GM18505 (cell line): Measurements from ENCODE around the gene C1orf174.

Experiments
- ATAC-seq: cut with Tn5 transposase; IDR thresholded peaks from one replicate; pipeline ENCODE4 v1.9.1; 2021; ENCODE audit not compliant: unreplicated experiment
- POLR2A ChIP-seq: IDR thresholded peaks from 4 replicates; pipeline ENCODE4 v1.6.1; 2011; ENCODE audit warnings: borderline replicate concordance; ENCODE audit not compliant: insufficient read depth, insufficient read length; ENCODE audit errors: extremely low read depth

The C1orf174 gene

DNA sequence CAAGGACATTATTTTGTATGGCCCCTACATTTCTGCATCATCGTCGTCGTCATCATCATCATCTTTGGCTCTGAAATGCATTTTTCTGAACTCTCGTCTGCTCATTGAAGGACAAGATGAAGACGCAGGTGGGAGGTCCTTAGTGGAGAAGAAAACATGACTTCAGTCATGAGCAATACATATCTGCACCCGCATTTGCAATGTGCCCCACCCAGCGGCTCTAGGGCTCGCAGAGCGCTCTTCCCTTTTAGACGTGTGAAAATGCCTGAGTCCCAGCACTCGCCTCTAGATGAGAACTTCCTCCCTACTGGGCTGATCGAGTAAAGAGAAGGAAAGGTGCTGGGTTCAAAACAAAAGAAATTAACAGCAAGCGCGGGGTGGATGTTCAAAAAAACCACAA is 10.1 kb downstream of the C1orf174 start:
- no peak for TF ChIP-seq POLR2A
- ATAC-seq = no peak

DNA sequence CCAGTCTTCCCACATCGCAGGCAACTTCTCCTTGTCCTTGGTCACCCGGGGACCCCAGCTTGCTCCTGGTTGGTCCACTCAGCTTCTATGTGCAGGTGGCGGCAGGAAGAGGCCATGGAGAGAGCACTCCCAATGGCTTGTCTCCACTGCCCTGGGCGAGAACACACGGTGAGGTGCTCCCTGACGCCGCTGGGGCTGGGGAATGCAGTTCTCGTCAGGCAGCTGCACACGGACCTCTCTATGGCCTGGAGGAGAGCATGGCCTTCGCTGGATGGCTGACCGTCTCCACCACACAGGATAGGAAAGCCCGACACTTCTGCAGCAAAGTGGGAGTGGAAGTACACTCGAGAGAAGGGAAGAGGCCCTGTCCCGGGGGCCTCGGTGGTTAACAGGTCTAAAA is 11.8 kb downstream of the C1orf174 start:
- no peak for ATAC-seq
- no peak for TF ChIP-seq POLR2A

DNA sequence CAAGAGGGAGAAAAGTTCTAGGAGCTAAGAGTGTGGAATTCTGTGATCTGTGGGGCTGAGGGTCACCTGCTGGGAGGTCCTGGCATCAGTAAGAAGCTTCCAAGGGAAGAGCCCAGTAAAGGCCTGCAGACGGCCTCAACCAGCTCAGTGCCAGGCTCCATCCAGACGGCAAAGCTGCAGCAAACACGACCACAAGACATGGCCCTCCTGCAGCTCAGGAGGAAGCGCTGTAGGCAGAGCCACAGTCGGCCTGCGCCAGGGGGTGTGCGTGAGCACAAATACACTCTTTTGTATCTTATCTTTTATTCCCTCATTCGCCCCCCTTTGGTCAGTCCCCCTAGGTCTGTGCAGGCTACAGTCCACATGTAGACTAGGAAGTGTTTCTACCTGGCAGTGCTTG is 13.4 kb downstream of the C1orf174 start:
- ATAC-seq = no peak
- no peak for TF ChIP-seq POLR2A

DNA sequence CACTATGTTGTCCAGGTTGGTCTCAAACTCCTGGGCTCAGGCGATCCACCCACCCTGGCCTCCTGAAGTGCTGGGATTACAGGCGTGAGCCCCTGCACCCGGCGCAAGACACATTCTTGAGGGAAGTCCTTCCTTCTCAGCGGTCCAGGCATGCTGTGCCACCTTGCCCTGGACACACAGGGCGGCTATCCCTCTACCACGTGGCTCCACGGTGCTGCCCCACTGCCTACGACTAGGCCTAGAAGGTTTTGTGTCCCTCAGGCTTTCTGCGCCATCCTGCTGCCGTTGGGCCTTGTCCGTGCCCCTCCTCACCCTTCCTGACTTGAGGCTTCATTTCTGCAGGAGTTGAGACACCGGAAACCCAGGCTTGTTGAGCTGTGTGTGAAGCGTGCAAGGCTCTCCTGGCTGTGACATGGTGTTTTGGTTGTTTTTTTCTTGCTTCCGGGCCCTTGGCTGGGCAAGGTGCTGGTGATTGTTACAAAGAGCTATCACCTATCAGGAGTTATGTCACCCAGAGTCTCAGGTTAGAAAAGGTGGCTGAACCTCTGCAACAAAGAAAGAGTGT is 13.9 kb downstream of the C1orf174 start:
- TF ChIP-seq POLR2A = no peak
- no peak for ATAC-seq

DNA sequence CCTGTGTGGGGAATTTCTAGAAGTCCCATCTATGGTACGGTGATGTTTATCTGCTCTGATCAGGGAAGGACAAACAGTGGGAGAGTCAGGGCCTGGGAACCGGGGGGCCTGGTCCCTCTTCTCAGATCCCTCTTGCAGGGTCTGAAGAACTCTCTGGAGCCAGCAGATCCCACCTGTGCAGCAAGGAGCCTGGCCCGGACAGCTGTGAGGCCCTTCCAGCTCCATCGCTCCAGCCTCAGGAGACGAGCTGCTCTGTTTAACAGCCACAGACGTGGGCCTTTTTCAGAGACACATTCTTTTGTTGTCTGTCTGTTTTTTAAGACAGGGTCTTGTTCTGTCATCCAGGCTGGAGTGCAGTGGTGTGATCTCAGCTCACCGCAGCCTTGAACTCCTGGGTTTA is 14.5 kb downstream of the C1orf174 start:
- TF ChIP-seq POLR2A = no peak
- ATAC-seq = no peak

DNA sequence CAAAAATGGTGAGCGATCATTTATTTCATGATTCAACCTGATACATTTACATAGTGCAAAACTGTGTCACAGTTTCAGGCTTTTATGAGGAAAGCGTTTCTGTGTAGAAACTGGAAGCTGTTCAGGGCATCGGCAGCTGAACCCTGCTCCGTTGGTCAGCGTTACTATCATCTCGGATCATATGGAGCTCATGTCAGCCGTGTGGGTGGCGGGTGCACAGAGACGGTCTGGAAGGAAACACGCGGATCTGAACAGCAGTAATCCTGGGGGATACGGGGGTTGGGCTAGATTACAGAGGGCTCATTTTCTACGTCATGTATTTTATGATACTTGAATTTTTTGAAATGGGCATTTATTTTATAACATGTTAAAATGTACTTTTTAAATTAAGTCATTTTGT is 15.1 kb downstream of the C1orf174 start:
- no peak for ATAC-seq
- no peak for TF ChIP-seq POLR2A

DNA sequence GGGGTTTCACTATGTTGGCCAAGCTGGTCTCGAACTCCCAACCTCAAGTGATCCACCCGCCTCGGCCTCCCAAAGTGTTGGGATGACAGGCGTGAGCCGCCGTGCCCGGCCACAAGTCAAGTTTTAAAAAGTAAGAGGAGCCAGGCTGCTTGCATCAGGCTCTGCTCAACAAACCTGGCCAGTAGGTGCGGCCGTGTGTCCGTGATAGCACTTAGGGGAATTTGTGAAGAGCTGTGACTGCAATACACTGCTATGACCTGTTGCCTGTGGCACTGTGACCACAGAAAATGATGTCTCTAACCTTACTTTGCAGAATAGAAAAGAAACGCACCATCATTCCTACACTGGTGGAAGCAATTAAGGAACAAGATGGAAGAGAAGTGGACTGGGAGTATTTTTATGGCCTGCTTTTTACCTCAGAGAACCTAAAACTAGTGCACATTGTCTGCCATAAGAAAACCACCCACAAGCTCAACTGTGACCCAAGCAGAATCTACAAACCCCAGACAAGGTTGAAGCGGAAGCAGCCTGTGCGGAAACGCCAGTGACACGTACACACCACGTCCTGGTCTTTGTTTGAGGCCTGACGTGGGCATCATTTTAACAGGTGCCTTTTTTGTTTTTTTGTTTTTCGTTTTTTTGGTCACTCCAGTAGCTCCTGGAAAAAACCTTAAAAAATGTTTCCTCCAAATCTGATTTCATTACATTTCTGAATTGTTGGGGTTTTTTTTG is 16.7 kb downstream of the C1orf174 start:
- ATAC-seq = no peak

DNA sequence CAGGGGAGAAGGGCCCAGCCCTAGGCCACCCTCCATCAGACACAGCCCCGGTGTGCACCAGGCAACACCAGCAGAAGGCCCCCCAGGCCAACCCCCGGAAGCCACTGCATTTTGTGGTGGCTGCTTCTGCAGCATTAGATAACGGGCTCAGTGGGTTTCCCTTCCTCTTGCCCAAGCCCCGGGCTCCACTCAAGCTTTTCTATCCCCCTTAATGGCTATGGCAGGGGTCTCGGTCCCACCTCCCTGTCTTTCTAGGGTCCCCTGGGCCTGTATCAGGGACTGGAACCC is 18.9 kb downstream of the C1orf174 start:
- no peak for TF ChIP-seq POLR2A
- ATAC-seq = no peak

More for the DNA sequence above, 16.7 kb downstream of the C1orf174 start:
- TF ChIP-seq POLR2A = no peak

DNA sequence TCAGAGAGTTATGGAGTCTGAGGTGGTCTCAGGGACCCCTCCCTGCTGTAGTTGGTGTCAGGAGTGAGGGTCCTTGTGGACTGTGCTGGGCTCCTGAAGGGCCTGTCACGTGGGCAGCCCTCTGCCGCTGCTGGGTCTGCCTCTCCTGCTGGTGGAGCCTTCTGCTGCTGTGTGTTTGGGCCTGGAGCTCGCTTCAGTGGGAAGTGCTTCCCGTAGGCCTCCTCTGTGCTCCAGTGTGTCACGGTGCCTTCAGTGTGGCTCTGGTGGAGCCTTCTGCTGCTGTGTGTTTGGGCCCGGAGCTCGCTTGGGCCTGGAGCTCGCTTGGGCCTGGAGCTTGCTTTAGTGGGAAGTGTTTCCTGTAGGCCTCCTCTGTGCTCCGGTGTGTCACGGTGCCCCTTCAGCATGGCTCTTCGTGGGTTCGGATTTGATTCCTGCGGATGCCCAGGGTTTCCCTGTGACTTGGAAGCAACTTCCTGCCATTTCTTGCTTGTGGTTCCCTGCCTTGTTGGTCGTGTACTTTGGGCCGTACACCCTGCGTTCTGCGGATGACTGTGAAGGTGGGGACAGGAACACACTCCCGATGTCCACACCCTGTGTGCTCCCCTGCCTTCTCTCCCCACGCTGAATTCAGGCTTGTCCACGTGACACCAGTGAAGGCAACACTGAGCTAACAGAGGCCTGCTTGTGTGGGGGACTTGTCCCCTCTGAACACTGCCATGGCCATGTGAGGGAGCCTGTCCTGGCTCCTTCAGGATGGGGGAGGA is 19.5 kb downstream of the C1orf174 start:
- no peak for TF ChIP-seq POLR2A

DNA sequence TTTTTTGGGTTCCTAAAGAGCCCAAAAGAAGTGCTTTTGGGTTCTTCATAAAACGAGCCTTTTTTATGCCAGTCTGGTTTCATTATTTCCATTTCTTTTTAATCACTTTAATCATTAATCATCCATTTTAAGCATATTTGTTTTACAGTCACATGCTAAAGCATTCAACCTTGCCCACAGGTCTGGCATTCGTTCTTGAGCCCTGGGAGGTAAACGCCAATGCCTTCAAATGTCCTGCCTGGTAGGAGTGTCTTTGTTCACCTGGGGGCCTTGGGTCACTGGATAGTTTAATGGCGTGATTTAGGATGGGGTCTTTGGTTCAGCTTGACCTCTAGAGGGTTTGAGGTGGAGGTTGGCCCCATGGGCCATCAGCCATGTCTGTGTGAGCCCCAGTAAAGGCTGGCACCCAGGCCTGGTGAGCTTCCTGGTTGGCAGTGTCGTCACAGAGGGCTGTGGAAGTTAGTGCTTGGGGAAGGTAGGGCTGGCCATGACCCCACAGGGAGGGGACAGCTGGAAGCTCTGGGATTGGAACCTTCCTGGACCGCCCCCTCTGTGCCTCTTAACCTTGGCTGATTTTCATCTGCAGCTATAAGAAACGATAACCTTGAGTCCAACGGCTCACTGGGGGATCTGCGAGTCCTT is 20.2 kb downstream of the C1orf174 start:
- no peak for ATAC-seq
- TF ChIP-seq POLR2A = no peak

More for the DNA sequence above, 19.5 kb downstream of the C1orf174 start:
- ATAC-seq = no peak

DNA sequence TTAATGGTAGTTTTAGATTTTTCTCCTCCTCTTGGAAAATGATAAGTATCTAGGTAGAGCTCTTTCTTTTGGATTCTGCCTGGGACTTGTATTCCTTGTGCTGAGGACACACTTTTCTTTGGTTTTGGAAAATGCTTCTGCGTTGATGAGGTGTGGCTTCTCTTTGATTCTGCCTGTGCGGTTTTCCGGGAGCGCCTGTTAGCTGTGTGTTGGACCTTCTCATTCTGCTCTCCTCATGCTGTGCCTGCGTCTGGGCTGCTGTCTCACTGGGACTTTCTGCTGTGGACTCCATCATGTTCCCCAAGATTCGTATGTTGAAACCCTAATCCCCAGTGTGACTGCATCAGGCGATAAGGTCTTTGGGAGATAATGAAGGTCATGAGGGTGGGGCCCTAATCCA is 21.0 kb downstream of the C1orf174 start:
- no peak for TF ChIP-seq POLR2A

DNA sequence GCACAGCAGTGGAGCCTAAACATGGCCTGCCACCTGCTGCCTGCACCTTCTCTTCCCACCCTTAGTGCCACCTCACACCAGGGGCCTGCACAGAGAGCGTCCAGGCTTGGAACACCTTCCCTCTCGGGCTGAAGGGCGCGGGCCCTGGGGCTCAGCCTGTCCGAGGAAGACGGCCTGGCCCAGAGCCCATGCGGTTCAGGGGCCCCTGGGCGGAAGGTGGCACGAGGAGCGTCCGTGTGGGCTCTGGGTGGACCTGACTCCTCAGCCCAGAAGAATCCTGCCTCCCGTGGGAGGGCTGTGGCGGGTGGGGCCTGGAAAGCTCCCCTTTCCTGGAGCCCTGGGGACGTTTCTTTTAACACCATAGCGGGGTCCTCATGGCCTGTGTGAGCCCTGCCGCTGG is 23.4 kb downstream of the C1orf174 start:
- no peak for TF ChIP-seq POLR2A

More for the DNA sequence above, 21.0 kb downstream of the C1orf174 start:
- no peak for ATAC-seq

DNA sequence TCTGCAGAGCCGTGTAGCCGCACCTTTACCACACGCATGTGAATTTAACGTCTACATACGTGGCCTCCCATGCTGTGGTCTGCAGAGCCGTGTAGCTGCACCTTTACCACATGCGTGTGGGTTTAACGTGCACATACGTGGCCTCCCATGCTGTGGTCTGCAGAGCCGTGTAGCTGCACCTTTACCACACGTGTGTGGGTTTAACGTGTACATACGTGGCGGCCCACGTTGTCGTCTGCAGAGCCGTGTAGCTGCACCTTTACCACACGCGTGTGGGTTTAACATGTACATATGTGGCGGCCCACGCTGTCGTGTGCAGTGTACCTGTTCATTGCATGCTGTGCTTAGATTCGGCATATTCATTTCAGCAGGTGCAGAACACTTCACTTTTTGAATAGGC is 25.3 kb downstream of the C1orf174 start:
- TF ChIP-seq POLR2A = no peak
- no peak for ATAC-seq

More for the DNA sequence above, 23.4 kb downstream of the C1orf174 start:
- no peak for ATAC-seq
